Measurements from ENCODE around the gene FSCN2. TPM values are rescaled to one million over a fixed set of nuclear protein-coding genes. Genes with fewer than 3 reads are reported as not detected.

FSCN2 gene
- total RNA-seq, 1 donor = 5.1 TPM

- Histone ChIP-seq H3K4me2 (ENCODE audit: insufficient read depth, low read length) (peak overlapping the region; percentile 87), H3K4me1 (ENCODE audit: insufficient read depth, low read length) (peaks cover 15% of the 10 kb centered on the region), H2AFZ (ENCODE audit: low read length) (no peak overlapping the region), H3K27me3 (ENCODE audit: insufficient read depth, low read length) (peaks cover 10% of the 10 kb centered on the region), H3K4me3 (ENCODE audit: insufficient read depth, low read length) (no peak overlapping the region), H4K20me1 (ENCODE audit: insufficient read depth, low read length) (no peaks in the 10 kb centered on the region), H3K27ac (ENCODE audit: low read depth, low read length) (no peak overlapping the region), H3K9me3 (ENCODE audit: low read depth, low read length) (no peaks in the 10 kb centered on the region), H3K36me3 (ENCODE audit: insufficient read depth, low read length) (no peaks in the 10 kb centered on the region), H3K79me2 (ENCODE audit: insufficient read depth, low read length) (no peaks in the 10 kb centered on the region)
- TF ChIP-seq CTCF (IDR thresholded peaks at IDR 0.05; ENCODE audit: extremely low read depth, low read depth, low read length) = no peak
- DNase-seq (ENCODE audit: insufficient read length, low spot score, missing footprints) = no peak
Measured at GRCh38 chr17:81489012-81489997, 38.9 kb upstream of the FSCN2 start.

- H4K20me1 ChIP-seq (ENCODE audit: insufficient read depth, low read length) = no peaks in the 10 kb centered on the region
- H3K36me3 ChIP-seq (ENCODE audit: insufficient read depth, low read length) = no peaks in the 10 kb centered on the region
- no peak overlapping the region for H3K27ac ChIP-seq (ENCODE audit: low read depth, low read length)
- H3K4me1 ChIP-seq (ENCODE audit: insufficient read depth, low read length) = peaks cover 10% of the 10 kb centered on the region
- H3K4me3 ChIP-seq (ENCODE audit: insufficient read depth, low read length) = no peak overlapping the region
- H3K4me2 ChIP-seq (ENCODE audit: insufficient read depth, low read length) = no peak overlapping the region
- no peak for TF ChIP-seq CTCF (IDR thresholded peaks at IDR 0.05; ENCODE audit: extremely low read depth, low read depth, low read length)
- H2AFZ ChIP-seq (ENCODE audit: low read length) = no peak overlapping the region
- no peaks in the 10 kb centered on the region for H3K79me2 ChIP-seq (ENCODE audit: insufficient read depth, low read length)
- no peak for DNase-seq (ENCODE audit: insufficient read length, low spot score, missing footprints)
- peaks cover 14% of the 10 kb centered on the region for H3K27me3 ChIP-seq (ENCODE audit: insufficient read depth, low read length)
- no peaks in the 10 kb centered on the region for H3K9me3 ChIP-seq (ENCODE audit: low read depth, low read length)
Measured at GRCh38 chr17:81489998-81490992, 37.9 kb upstream of the FSCN2 start.

- Histone ChIP-seq H3K4me2 (ENCODE audit: insufficient read depth, low read length) (no peak overlapping the region), H3K27me3 (ENCODE audit: insufficient read depth, low read length) (peaks cover 14% of the 10 kb centered on the region), H3K36me3 (ENCODE audit: insufficient read depth, low read length) (no peaks in the 10 kb centered on the region), H3K27ac (ENCODE audit: low read depth, low read length) (no peak overlapping the region), H3K4me3 (ENCODE audit: insufficient read depth, low read length) (no peak overlapping the region), H2AFZ (ENCODE audit: low read length) (no peak overlapping the region), H3K4me1 (ENCODE audit: insufficient read depth, low read length) (peaks cover 10% of the 10 kb centered on the region), H3K79me2 (ENCODE audit: insufficient read depth, low read length) (no peaks in the 10 kb centered on the region), H4K20me1 (ENCODE audit: insufficient read depth, low read length) (no peaks in the 10 kb centered on the region), H3K9me3 (ENCODE audit: low read depth, low read length) (no peaks in the 10 kb centered on the region)
- no peak for DNase-seq (ENCODE audit: insufficient read length, low spot score, missing footprints)
- no peak for TF ChIP-seq CTCF (IDR thresholded peaks at IDR 0.05; ENCODE audit: extremely low read depth, low read depth, low read length)
Measured at GRCh38 chr17:81491181-81491581, 37.0 kb upstream of the FSCN2 start.

Measured in osteoblast (primary cell).